HG03108 (cell line): ENCODE data around the gene TDRD9.
"Not testable (repeated sequence)": the region's sequence is repeated elsewhere in the genome, so short reads cannot be mapped to it uniquely, and the experiment has no call there.

Source experiments
- ATAC-seq: cut with Tn5 transposase; IDR thresholded peaks from one replicate; pipeline ENCODE4 v1.9.1; 2021; ENCODE audit warnings: moderate library complexity; ENCODE audit not compliant: unreplicated experiment

TDRD9 gene

DNA sequence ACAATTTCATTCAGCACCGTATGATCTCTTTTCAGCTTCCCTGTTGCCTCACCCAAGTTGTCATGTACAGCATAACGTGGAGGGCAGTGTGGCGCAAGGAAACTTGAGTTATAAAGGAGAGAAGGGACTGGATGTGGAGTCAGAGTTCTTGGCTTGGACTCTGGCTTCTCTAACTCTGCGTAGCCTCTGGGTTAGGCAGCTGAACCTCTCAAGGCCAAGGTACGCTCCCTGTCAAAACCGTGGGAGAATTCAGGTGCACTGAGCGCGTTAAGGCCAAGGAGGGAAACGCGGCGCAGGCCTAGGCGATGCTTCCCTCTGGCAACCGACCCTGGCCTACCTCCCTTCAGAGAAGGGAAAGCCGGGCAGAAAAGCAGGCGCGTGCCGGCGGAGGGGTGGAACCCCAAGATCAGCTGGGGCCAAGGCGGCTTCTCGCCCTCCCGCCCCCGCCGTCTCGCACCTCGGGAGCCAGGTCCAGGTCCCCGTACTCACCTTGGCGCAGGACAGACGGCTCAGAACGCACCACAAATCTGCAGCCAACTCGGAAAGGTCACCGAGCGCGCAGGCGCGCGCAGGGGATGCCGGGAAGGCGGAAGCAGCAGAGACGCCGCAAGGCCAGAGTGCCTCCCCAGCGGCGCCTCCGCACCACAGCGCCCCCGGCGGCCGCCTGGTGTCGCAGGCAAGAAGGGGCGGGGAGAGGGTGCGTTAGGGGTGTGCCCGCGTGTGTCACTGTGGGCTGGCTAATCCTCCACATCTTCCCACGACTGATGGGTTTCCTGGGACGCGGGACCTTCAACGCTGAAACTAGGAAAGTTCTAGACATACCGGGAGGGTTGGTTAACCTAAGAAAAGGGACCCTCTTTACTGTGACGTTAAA is 7.0 kb upstream of the TDRD9 start:
- peak; percentile 96 for ATAC-seq

DNA sequence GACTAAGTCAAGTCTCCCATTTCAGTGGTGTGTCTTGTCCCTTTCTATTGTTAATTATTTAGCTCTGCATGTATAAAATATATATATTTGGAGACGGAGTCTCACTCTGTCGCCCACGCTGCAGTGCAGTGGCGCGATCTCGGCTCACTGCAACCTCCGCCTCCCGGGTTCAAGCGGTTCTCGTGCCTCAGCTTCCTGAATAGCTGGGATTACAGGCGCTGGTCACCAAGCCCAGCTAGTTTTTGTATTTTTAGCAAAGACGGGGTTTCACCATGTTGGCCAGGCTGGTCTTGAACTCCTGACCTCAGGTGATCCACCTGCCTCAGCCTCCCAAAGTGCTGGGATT is 6.4 kb upstream of the TDRD9 start:
- ATAC-seq, result not testable (repeated sequence)

DNA sequence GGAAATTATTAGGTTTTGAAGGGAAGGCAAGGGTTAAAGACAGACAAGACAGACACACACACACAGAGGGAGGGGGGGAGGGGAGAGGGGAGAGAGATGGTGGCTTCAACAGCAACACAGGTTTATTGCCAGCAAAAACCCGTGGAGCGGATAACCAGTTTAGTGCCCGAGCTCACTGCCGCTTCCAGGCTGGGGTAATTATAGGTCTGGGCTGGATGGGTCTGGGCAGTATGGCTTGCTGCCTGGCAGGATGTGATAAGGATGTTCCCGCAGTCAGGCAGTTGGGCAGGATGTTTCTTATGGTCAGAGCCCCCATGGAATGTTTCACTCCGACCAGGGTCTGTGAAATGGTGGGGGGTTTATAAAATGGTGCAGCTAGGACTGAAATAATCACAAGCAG is 4.4 kb upstream of the TDRD9 start:
- no peak for ATAC-seq

DNA sequence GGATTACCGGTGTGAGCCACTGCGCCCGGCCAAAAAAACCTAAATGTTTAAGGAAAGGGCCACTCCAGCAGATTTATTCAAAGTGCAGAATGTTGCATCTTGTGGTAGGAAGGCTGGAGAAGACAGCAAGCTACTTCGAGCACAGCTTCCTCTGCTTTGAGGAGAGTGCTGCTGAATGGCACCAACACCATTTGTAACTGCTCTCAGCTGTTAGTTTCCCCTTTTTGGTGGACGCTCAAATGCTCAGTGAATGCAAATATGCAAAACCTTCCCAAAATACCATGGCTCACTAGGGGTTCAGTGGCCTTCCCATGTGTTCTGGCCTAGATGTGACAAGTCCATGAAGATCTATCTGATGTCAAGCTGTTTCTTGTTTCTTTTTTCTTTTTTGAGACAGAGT is 2.9 kb upstream of the TDRD9 start:
- ATAC-seq, result no peak

DNA sequence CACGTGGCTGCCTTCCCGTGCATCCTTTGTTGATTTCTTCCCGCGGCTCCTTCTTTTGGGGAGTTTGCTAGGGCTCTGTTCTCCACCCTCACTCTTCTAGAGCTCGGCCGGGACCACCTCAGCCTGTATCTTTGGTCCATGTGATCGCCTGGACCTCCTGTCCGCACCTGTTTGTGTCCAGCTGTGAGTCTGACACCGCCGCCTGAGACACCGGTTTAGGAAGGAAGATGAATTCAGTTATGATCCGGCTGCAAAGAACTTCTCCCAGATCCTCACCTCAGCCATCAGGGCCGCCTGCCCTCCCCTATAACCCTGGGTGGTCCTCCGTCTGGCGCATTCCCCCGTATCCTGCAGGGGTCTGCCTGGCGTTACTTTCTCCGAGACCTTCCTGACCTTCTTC is 690 bp upstream of the TDRD9 start:
- no peak for ATAC-seq

DNA sequence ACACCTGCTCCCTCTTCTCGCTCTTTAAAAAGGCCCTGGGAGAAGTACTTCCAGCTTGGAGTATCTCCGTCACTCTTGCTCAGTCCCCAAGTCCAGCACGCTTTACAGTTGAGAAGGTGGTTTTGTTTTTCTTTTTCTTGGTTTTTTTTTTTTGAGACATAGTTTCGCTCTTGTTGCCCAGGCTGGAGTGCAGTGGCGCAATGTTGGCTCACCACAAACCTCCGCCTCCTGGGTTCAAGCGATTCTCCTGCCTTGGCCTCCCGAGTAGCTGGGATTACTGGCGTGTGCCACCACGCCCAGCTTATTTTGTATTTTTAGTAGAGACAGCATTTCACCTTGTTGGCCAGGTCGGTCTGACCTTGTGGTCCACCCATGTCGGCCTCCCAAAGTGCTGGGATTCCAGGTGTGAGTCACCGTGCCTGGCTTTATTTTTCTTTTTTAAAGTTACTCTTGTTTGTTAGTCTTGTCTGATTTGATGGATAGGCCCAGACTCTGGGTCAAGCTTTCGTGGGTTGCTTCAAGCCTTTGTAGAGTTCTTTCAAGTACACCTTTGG is 1.9 kb downstream of the TDRD9 start:
- no peak for ATAC-seq

DNA sequence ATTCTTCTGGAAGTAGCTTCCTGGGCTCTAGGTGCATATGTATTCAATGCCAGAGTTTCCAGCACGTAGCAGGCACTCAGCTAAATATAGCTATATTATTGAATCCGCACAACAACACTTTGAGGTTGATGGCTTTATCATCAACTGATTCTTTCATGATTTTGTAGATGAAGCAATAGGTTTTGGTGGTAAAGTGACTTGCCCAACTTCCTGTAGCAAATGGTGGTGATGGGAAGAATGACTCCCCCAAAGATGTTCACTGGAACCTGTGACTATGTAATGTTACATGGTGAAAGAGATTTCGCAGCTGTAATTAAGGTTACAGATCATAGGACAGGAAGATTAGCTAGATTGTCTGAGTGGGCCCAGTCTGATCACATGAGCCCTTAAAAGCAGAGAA is 3.2 kb downstream of the TDRD9 start:
- ATAC-seq, result no peak

DNA sequence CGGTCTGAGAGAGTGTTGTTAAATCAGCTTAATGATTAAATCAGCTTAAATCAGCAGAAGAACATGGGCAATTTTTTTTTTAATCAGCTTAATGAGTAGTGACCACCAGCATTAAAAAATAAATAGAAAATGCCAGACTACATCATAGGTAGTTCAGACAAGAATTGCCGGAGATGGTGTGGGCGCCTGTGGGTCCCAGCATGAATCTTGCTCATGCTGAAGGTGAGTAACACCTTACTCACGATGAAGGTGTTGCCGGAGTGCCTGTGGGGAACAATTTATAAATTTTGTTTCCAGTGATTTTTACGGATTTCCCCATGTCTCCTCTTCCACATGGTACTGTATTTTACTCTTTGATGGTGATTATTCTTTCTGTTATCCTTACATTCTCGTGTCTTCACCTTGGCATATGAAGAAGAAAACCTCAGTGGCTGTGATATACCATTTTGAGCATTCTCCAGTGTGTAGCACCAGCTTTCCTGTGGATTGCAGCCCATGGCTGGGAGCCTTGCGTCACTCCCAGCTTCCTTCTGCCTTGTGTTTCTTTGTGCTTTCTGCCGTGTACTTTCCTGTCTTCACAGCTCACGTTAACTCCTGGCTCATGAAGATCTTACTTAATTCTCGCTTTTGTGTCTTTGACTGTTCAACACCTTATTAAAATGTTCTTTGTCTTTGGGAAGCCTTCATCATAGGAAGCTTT is 4.7 kb downstream of the TDRD9 start:
- ATAC-seq, result no peak

DNA sequence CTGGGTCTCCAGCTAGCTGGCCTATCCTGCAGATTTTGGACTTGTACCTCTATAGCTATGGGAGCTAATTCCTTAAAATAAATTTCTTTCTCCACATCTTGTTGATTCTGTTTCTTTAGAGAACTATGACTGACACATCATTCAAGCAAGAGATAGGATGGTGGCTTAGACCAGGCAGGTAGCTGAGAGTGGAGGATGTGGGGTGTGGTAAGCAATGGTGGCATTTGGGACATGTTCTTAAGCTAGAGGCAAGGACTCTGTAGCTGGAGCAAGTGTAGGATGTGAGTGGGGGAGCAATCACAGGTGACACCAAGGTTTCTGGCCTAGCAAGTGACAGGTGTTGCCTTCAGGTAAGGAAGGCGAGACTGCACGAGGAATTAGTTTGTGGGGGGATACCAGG is 6.8 kb downstream of the TDRD9 start:
- no peak for ATAC-seq

DNA sequence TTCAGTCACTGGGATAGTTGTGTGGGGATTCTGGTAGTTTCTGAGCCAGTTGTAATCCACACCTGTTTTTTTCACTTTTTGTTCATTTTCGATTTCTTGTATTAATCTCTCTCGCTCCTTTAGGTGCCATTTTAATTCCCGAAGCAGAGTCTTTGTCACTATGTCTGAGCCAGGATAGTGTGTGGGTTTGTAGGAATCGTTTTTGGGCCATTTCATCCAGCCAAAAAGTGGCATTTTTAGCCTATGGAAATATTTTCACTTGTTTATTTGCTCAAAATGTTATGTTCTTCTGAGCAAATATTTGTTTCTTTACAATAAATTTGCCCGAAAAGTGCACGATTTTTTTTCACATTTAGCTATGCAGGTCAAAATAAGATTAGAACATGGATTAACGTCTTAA is 13.2 kb downstream of the TDRD9 start:
- ATAC-seq, result no peak

DNA sequence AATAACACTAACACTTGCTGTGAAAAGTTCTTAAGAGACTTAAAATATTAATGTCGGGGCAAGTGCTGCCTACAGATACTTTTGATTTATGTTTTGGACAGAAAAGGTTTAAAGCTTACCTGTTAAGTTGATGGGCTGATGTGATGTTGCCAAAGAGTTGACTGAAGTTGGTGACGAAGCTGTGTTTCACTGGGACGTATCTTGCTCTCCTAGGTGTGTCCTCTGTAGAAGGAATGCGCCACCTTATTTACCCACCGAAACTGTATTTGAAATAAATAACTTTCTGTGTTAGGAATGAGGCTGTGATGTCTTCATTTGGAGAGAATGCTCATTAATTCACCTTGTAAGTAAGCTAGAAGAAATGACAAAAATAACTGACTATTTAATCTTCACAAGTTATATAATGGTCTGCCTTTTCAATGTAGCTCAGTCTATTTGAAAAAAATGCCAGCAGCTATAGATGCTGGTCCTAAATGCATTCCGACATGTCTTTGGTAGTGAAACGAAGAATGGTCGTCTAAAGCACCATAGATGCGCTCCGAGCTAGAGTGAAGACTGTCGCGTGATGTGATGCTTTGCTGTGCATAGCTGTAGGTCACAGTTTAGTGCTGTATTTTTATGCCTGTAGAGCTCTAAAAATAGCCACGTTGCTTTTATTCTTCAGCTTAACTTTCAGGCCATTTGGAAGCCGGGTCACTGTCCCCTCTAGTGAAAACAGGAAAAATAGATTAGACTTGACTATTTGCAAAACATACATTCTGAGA is 13.9 kb downstream of the TDRD9 start, which contains the start of gene RD3L:
Gene RD3L, minus strand, starts transcription at position 557 of the 764 bp plus-strand sequence. CDS start 834 bp downstream, outside the sequence.
- ATAC-seq, result no peak

DNA sequence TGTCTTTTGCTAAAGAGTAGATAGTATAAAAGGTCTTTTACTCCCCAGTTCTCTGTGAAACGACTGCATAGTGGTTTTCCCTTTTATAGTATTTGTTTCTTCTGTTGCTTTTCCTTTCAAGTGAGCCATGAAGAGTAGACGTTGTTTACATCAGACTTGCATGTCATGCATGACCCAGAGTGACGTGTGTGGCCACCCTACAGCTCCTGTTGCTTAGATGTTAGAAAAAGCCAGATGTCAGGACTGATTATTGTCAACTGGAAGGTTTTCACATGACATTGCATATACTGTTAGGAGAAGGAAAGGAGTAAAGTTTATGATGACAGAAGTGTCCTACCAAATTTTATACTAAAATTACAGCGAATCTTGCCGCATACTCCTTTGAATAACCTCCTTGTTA is 15.4 kb downstream of the TDRD9 start:
- ATAC-seq, result no peak

DNA sequence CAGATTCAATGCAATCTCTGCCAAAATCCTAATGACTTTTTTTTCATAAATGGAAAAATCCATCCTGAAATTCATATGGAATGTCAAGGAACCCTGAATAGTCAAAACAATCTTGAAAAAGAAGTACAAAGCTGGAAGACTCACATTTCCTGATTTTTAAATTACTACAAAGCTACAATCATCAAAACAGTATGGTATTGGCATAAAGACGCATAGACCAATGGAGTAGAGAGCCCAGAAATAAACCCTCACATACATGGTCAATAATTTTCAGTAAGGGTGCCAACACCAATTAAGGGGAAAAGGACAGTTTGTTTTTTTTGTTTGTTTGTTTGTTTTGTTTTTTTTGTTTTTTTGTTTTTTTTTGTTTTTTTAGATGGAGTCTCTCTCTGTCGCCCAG is 18.7 kb downstream of the TDRD9 start:
- no peak for ATAC-seq

DNA sequence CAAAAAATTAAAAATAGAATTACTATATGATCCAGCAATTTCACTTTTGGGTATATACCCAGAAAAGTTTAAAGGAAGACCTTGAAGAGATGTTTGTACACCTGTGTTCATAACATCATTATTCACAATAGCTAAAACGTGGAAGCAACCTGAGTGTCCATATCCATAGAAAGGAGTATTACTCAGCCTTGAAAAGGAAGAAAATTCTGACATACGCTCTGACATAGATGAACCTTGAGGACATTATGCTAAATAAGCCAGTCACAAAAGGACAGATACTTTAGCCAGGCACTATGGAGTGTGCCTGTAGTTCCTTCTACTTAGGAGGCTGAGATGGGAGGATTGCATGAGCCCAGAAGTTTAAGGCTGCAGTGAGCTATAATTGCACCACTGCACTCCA is 20.2 kb downstream of the TDRD9 start:
- ATAC-seq, result no peak

DNA sequence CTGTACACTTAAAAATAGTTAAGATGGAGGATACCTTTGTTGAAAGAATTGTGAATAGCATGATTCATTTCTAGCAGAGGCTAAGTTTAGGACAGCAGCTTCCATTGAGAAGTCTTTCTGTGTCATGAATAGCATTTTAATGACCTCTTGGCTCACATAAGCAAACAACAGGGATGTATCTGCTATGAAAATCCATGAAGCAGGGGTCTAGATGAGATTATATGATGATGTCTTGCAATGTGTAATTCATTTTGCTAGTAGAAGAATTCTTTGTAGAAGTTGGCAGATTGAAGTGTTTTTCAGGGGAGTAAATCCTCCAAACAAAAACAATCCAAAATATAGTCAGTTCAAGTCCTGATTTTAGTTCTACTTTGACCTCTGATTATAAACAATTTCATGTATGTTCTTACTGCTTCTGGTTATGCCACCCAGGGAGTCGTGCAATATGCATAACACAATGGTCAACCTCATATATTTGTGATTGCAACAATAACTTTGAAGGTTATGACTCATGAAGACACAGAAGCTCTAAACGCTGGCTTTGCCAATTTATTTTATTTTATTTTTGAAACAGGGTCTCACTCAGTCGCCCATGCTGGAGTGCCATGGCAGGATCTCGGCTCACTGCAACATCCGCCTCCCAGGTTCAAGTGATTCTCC is 21.0 kb downstream of the TDRD9 start:
- no peak for ATAC-seq

DNA sequence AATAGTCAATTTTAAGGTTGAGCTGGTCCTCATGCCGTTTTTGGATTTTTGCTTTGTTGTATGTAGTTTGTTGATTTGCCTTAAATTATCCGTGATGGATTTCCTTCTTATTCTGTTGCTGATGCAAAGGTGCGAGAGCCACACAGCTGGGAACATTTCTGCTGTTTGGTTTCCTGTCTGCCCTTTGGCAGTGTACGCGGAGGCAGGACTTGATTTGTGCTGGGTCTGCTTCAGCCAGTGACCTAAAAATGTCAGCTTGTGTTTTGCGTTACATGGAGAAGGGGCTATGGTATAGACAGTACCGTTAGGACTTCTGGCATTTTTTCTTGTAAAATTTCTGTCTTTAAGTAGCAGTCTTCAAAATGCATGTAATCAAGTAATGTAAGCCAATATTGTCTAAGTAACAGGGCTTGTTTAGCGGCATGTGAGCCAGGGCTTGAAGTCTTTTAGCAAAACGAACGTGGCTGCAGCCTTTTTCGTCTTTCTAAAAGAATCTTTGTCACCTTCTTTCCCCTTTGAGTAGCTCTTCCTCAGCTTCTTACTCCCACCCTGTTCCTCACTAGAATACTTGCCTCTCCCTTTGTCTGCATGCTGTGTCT is 32.3 kb downstream of the TDRD9 start:
- ATAC-seq, result no peak

DNA sequence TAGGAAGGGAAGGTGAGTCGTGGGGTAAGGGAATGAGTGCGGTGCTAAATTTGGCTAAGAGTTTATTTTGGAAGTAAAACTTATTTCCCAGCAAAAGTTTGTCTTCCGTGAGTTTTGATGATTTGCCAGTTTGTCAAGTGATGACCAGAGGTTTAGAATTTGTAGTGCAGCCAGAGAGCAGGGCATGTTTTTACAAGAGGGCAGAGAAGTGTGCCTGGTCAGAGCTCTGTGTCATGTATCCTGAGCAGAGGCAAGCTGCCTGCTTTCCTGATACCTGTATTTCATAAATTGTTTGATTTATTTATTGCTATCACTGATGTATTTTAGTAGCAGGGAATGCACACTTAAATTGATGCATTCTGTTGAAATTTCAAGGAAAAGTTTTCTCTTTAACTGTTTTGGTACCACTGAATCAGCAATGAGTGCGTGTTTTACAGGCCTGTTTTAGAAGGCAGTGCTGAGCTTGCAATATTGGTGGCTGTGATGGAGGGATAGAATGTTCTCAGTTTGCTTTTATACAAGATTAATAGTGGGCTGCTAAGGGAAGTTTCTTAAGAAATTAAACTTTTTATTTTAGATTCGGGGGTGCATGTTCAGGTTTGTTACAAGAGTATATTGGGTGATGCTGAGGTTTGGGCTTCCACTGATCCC is 33.8 kb downstream of the TDRD9 start:
- ATAC-seq, result no peak

DNA sequence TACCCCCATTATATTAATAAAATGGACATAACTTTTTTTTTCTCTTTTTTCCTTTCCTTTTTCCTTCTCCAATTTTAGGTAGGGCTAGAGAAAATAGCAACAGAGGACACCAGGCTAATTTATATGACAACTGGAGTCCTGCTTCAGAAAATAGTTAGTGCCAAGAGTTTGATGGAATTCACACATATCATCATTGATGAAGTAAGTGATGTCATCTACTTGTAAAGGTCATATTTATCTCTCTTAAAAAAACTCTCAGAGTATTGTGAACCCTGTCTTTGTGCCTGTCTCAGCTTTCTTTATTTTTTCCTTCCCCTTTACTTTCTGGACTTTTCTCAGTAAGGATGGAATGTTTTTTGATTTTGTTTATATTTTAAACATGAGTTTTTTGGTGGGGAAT is 38.4 kb downstream of the TDRD9 start:
- no peak for ATAC-seq

DNA sequence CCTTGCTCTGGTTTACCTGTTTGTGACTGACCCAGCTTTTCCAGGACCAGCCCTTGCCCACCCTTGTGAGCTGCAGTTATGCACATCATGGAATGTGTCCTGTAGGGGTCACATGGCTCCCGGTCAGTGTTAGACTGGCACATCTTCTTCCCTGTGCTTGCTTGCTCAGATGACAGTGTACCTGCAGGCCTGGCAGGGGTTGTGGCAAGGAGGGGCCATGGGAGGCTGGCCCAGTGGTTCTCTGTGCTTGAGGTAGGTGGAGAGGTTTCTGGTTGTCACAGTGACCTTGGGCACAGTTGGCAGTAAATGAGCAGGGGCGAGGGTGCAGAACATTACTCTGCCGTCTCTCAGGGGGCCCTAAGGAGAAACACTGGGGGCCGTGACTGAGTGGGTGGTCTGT is 41.7 kb downstream of the TDRD9 start:
- ATAC-seq, result no peak

DNA sequence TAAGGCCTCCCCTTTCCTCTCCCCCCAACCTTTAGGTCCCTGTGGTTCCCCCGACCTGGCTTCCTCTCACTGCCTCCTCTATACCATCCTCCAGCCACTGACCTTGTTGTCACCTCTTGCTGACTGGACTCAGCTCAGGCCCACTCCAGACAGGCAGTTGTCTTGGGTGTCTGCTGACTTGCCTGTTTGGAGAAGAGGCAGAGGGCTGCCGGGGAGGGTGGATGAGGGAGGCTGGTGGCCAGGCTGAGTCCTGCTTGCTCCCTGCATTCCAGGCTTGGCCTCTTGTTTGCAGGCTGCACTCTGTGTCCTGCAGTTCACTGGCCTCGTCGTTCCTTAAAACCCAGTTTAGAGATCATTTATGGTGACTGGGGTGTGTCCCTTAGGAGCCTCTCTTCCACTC is 45.1 kb downstream of the TDRD9 start:
- no peak for ATAC-seq
